HEK293 (cell line): ENCODE data around the gene ZNF326.

Experiments used
- CTCF ChIA-PET: fragments of 350-600 bp; formaldehyde crosslinking; extraction: SDS; loops from one replicate; lab custom pipeline; 2021; ENCODE audit warnings: antibody characterized with exemption; lab: Yijun Ruan, JAX
- POLR2A ChIA-PET: fragments of 300-600 bp; formaldehyde crosslinking; extraction: SDS; loops from one replicate; lab custom pipeline; 2020; ENCODE audit warnings: antibody characterized with exemption, inconsistent platforms; lab: Yijun Ruan, JAX
- H3K27ac ChIP-seq: fragments of 200-500 bp; sonication (Bioruptor generic); 2 replicates; pipeline ENCODE4 v1.5.1; 2014; ENCODE audit warnings: low read depth, low read length, control low read depth, inconsistent platforms; ENCODE audit errors: extremely low read depth
- H3K36me3 ChIP-seq, 2 experiments: fragments of 200-500 bp in 1 of 2; sonication (Bioruptor generic) in 1 of 2; 1 replicate in 1 of 2; 2 replicates in 1 of 2; pipeline ENCODE4 v1.5.1; 2014 to 2017; ENCODE audit warnings: inconsistent platforms in 2 of 2, low read length in 2 of 2; ENCODE audit not compliant: control insufficient read depth in 2 of 2, insufficient read depth in 1 of 2
- H3K4me1 ChIP-seq: fragments of 200-500 bp; sonication (Bioruptor generic); 2 replicates; pipeline ENCODE4 v1.5.1; 2014; ENCODE audit warnings: mild to moderate bottlenecking, low read length, inconsistent platforms; ENCODE audit not compliant: control insufficient read depth, insufficient read depth
- H3K4me3 ChIP-seq: 2 replicates; pipeline ENCODE4 v1.5.1; 2011; ENCODE audit warnings: low read depth, mild to moderate bottlenecking, control low read depth, low read length, moderate library complexity
- H3K9me3 ChIP-seq: fragments of 200-500 bp; sonication (Bioruptor generic); 2 replicates; pipeline ENCODE4 v1.5.1; 2014; ENCODE audit warnings: low read depth, low read length, inconsistent platforms; ENCODE audit not compliant: control insufficient read depth, insufficient read depth
- HOXC10 ChIP-seq: sonication (generic); formaldehyde crosslinking; IDR thresholded peaks from 2 replicates; pipeline ENCODE4 v1.8.1; 2023; ENCODE audit warnings: mild to moderate bottlenecking, missing genetic modification reagents
- KLF1 ChIP-seq: fragments of 450-650 bp; formaldehyde crosslinking; IDR thresholded peaks from 2 replicates; pipeline ENCODE4 v1.5.1; 2016; ENCODE audit warnings: missing biosample characterization, missing genetic modification characterization
- KLF7 ChIP-seq: fragments of 450-650 bp; formaldehyde crosslinking; IDR thresholded peaks from 2 replicates; pipeline ENCODE4 v1.5.1; 2016; ENCODE audit warnings: missing biosample characterization, missing genetic modification characterization, borderline replicate concordance
- SALL2 ChIP-seq: fragments of 450-650 bp; formaldehyde crosslinking; IDR thresholded peaks from 2 replicates; pipeline ENCODE4 v1.5.0; 2017; ENCODE audit warnings: missing biosample characterization, mild to moderate bottlenecking, missing genetic modification characterization, borderline replicate concordance
- SETDB1 ChIP-seq: IDR thresholded peaks from one replicate; pipeline ENCODE4 v1.6.1; 2017; ENCODE audit warnings: mild to moderate bottlenecking, low read length, moderate library complexity, mixed read lengths; ENCODE audit not compliant: insufficient read length
- ZBTB20 ChIP-seq: fragments of 450-650 bp; formaldehyde crosslinking; IDR thresholded peaks from 2 replicates; pipeline ENCODE4 v1.5.1; 2016; ENCODE audit warnings: missing biosample characterization, missing genetic modification characterization
- ZFP69B ChIP-seq: fragments of 450-650 bp; formaldehyde crosslinking; IDR thresholded peaks from 2 replicates; pipeline ENCODE4 v1.5.1; 2016; ENCODE audit warnings: missing biosample characterization, missing genetic modification characterization
- ZNF114 ChIP-seq: fragments of 450-650 bp; formaldehyde crosslinking; IDR thresholded peaks from 2 replicates; pipeline ENCODE4 v1.5.0; 2017; ENCODE audit warnings: missing biosample characterization, missing genetic modification characterization
- ZNF133 ChIP-seq: fragments of 450-650 bp; formaldehyde crosslinking; IDR thresholded peaks from 2 replicates; pipeline ENCODE4 v1.5.1; 2016; ENCODE audit warnings: missing biosample characterization, missing genetic modification characterization
- ZNF2 ChIP-seq: fragments of 450-650 bp; formaldehyde crosslinking; IDR thresholded peaks from 2 replicates; pipeline ENCODE4 v1.5.1; 2016; ENCODE audit warnings: missing biosample characterization, missing genetic modification characterization
- ZNF24 ChIP-seq: fragments of 450-650 bp; formaldehyde crosslinking; IDR thresholded peaks from 2 replicates; pipeline ENCODE4 v1.5.1; 2016; ENCODE audit warnings: missing biosample characterization, missing genetic modification characterization
- ZNF274 ChIP-seq, 2 experiments: fragments of 200-500 bp in 1 of 2; fragments of 450-650 bp in 1 of 2; sonication (Bioruptor generic) in 1 of 2; formaldehyde crosslinking in 1 of 2; IDR thresholded peaks; 2 replicates each; pipeline versions ENCODE4 v1.5.1 to v1.6.1; 2014 to 2016; ENCODE audit warnings: borderline replicate concordance in 1 of 2, inconsistent platforms in 1 of 2, low read length in 1 of 2, missing biosample characterization in 1 of 2, missing genetic modification characterization in 1 of 2
- ZNF426 ChIP-seq: fragments of 450-650 bp; formaldehyde crosslinking; IDR thresholded peaks from 2 replicates; pipeline ENCODE4 v1.5.1; 2017; ENCODE audit warnings: missing biosample characterization, missing genetic modification characterization, mild to moderate bottlenecking, inconsistent platforms, moderate library complexity
- ZNF558 ChIP-seq: fragments of 450-650 bp; formaldehyde crosslinking; IDR thresholded peaks from 2 replicates; pipeline ENCODE4 v1.5.1; 2016; ENCODE audit warnings: missing biosample characterization, missing genetic modification characterization
- ZNF600 ChIP-seq: fragments of 450-650 bp; formaldehyde crosslinking; IDR thresholded peaks from 2 replicates; pipeline ENCODE4 v1.5.1; 2016; ENCODE audit warnings: missing biosample characterization, missing genetic modification characterization
- ZNF629 ChIP-seq: fragments of 450-650 bp; formaldehyde crosslinking; IDR thresholded peaks from 2 replicates; pipeline ENCODE4 v1.5.1; 2017; ENCODE audit warnings: missing biosample characterization, missing genetic modification characterization
- ZNF658 ChIP-seq: fragments of 450-650 bp; formaldehyde crosslinking; IDR thresholded peaks from 2 replicates; pipeline ENCODE4; 2016; ENCODE audit warnings: missing biosample characterization, missing genetic modification characterization
- ZNF664 ChIP-seq: fragments of 450-650 bp; formaldehyde crosslinking; IDR thresholded peaks from 2 replicates; pipeline ENCODE4 v1.5.1; 2016; ENCODE audit warnings: missing biosample characterization, missing genetic modification characterization
- ZNF670 ChIP-seq: fragments of 450-650 bp; formaldehyde crosslinking; IDR thresholded peaks from 2 replicates; pipeline ENCODE4 v1.5.1; 2016; ENCODE audit warnings: missing biosample characterization, missing genetic modification characterization, low read depth
- ZNF677 ChIP-seq: fragments of 450-650 bp; IDR thresholded peaks from 2 replicates; pipeline ENCODE4 v1.5.0; 2018; ENCODE audit warnings: missing biosample characterization, mild to moderate bottlenecking, missing genetic modification characterization, moderate library complexity
- ZNF768 ChIP-seq: fragments of 450-650 bp; formaldehyde crosslinking; IDR thresholded peaks from 2 replicates; pipeline ENCODE4 v1.5.1; 2018; ENCODE audit warnings: missing biosample characterization, mild to moderate bottlenecking, missing genetic modification characterization
- ZSCAN23 ChIP-seq: fragments of 450-650 bp; formaldehyde crosslinking; IDR thresholded peaks from 2 replicates; pipeline ENCODE4 v1.5.1; 2016; ENCODE audit warnings: missing biosample characterization, missing genetic modification characterization
- TF ChIP-seq, protein P1 (sequence below): fragments of 450-650 bp; formaldehyde crosslinking; IDR thresholded peaks from 2 replicates; pipeline ENCODE4 v1.5.1; 2016; ENCODE audit warnings: missing biosample characterization, missing genetic modification characterization

The ZNF326 gene

DNA sequence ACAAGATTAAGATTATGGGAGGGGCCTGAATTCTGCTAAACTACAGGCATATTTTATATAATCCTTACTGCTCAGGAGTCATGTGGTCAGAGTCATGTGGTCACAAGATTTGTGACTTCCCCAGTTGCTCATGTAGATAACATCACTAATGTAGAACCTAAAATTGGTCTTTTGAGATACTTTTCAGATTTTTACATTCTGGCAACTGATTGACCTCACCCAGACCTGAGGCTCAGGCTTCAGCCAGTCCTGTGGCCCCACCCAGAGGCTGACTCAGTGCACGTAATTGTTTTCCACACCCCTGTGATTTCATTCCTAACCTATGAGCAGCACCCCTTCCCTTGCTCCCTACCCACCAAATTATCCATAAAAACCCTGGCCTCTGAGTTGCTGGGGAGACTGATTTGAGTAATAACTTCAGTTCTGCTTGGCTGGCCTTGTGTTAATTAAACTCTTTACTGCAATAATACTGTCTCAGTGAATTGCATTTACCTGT lies 41.7 kb upstream of the ZNF326 start (continued):
- TF ChIP-seq, protein P1, sequence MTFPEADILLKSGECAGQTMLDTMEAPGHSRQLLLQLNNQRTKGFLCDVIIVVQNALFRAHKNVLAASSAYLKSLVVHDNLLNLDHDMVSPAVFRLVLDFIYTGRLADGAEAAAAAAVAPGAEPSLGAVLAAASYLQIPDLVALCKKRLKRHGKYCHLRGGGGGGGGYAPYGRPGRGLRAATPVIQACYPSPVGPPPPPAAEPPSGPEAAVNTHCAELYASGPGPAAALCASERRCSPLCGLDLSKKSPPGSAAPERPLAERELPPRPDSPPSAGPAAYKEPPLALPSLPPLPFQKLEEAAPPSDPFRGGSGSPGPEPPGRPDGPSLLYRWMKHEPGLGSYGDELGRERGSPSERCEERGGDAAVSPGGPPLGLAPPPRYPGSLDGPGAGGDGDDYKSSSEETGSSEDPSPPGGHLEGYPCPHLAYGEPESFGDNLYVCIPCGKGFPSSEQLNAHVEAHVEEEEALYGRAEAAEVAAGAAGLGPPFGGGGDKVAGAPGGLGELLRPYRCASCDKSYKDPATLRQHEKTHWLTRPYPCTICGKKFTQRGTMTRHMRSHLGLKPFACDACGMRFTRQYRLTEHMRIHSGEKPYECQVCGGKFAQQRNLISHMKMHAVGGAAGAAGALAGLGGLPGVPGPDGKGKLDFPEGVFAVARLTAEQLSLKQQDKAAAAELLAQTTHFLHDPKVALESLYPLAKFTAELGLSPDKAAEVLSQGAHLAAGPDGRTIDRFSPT, result 0 out of 2 replicates have a peak, but pooled peaks have one; percentile 24
- TF ChIP-seq ZNF629 (tag by site-specific recombination) (peak; percentile 60), ZNF664 (tag by site-specific recombination) (peak; percentile 44), ZNF600 (peak; percentile 40; the same call in 1 of the 2 replicates), ZFP69B (tag by site-specific recombination) (peak; percentile 64; the same call in 1 of the 2 replicates), KLF1 (peak; percentile 79)

DNA sequence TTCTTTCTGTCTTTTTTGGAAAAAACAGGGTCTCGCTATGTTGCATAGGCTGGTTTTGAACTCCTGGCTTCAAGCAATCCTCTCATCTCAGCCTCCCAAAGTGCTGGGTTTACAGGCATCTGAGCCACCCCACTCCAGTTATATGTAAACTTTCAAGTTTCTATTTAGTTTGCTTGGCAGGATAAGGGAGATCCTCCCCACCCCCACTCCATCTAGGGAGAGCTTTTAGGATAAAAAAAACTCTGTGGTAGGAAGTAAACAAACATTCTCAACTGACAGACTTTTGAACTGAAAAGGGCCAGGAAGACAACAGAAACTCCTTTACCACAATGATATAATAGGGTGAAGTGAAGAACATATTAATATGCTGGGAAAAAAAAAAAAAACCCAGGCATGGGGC lies 41.0 kb upstream of the ZNF326 start:
- Histone ChIP-seq H3K27ac (no peak overlapping the region), H3K36me3 (no peaks in the 10 kb centered on the region), H3K4me1 (no peaks in the 10 kb centered on the region), H3K4me3 (no peak overlapping the region), H3K9me3 (no peaks in the 10 kb centered on the region)
- no peak for TF ChIP-seq ZNF658 (tag by site-specific recombination)
- no peak for TF ChIP-seq ZNF558
- ChIA-PET POLR2A (no interaction called here), CTCF (interaction anchor here (0.6 to 1.0 kb wide), 4 partner anchors 9 to 713 kb away, joined by 3 to 4 read pairs (median 3); no protein-coding TSS in a partner anchor)

DNA sequence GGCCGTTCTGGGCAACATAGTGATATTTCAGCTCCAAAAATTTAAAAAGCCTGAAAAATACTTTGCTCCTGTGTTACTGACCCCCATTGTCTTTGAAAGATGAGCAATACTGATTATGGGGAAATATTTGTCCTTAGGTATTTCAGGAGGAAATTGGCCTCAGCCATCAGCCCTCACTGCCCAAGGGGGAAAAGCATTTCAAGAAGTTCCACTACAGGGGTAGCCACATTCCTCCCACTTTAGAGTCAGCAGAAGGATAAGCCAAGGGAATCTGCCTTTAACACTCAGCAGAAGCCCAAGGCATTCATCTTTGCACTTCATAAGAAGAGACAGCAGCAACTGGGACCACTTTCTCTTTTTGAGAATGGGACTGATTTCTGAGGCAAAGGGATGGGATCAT lies 40.5 kb upstream of the ZNF326 start:
- POLR2A ChIA-PET, result no interaction called here
- no peaks in the 10 kb centered on the region for H3K4me1 ChIP-seq
- H3K4me3 ChIP-seq, result no peak overlapping the region
- H3K36me3 ChIP-seq, result no peaks in the 10 kb centered on the region
- H3K27ac ChIP-seq, result no peak overlapping the region
- no peaks in the 10 kb centered on the region for H3K9me3 ChIP-seq
- CTCF ChIA-PET, result interaction anchor here (0.6 to 1.0 kb wide), 2 partner anchors 9 to 183 kb away, joined by 3 to 4 read pairs; no protein-coding TSS in a partner anchor
- TF ChIP-seq SETDB1 (no peak), SALL2 (tag by site-specific recombination) (no peak), ZNF133 (tag by site-specific recombination) (no peak), ZNF677 (no peak), KLF7 (no peak), ZNF24 (tag by site-specific recombination) (no peak), ZNF670 (tag by site-specific recombination) (no peak), HOXC10 (CRISPR knock-in tag) (no peak), ZNF768 (tag by site-specific recombination) (no peak), ZNF114 (tag by site-specific recombination) (no peak), ZBTB20 (tag by site-specific recombination) (no peak), ZNF274 (IDR thresholded peaks at IDR 0.05; ENCODE audit: low read length) (no peak), ZNF274 (tag by site-specific recombination; IDR thresholded peaks at IDR 0.05; ENCODE audit: borderline replicate concordance) (no peak), ZNF2 (no peak), ZNF426 (no peak), ZSCAN23 (tag by site-specific recombination) (no peak)
- TF ChIP-seq, all 188 proteins: peak for 0
